Activated T-cell treated with anti-CD3 and anti-CD28 coated beads, Interleukin-2, amount 50 U/mL, for 1 hour (primary cell): Measurements from ENCODE around the gene NFATC2.
"Not testable (repeated sequence)": the region's sequence is repeated elsewhere in the genome, so short reads cannot be mapped to it uniquely, and the experiment has no call there.

Experiments used
- DNase-seq: peaks from one replicate; pipeline ENCODE4 v3.0.0-alpha.2; 2020

Gene NFATC2

GRCh38 chr20:51468636-51469035, 73.9 kb downstream of the NFATC2 start:
- no peak for DNase-seq

- DNase-seq, result no peak
These were observed 74.4 kb downstream of the NFATC2 start for GRCh38 chr20:51467956-51468626.

GRCh38 chr20:51463998-51464397, 78.5 kb downstream of the NFATC2 start:
- DNase-seq, result no peak

GRCh38 chr20:51463560-51463959, 79.0 kb downstream of the NFATC2 start:
- no peak for DNase-seq

GRCh38 chr20:51462566-51463276, 79.8 kb downstream of the NFATC2 start:
- no peak for DNase-seq

- DNase-seq, result not testable (repeated sequence)
These were observed 80.7 kb downstream of the NFATC2 start for GRCh38 chr20:51461846-51462245.

GRCh38 chr20:51461306-51461705, 81.2 kb downstream of the NFATC2 start:
- DNase-seq, result no peak

- no peak for DNase-seq
These were observed 81.8 kb downstream of the NFATC2 start for GRCh38 chr20:51460569-51461265.

- no peak for DNase-seq
These were observed 82.4 kb downstream of the NFATC2 start for GRCh38 chr20:51460163-51460562.

- DNase-seq, result no peak
These were observed 83.6 kb downstream of the NFATC2 start for GRCh38 chr20:51458751-51459439.

- no peak for DNase-seq
These were observed 85.0 kb downstream of the NFATC2 start for GRCh38 chr20:51457533-51457932.

- no peak for DNase-seq
These were observed 85.7 kb downstream of the NFATC2 start for GRCh38 chr20:51456511-51457509.

- DNase-seq, result no peak
These were observed 88.2 kb downstream of the NFATC2 start for GRCh38 chr20:51454250-51454865.

- DNase-seq, result no peak
These were observed 89.7 kb downstream of the NFATC2 start for GRCh38 chr20:51452734-51453365.

- DNase-seq, result no peak
These were observed 90.4 kb downstream of the NFATC2 start for GRCh38 chr20:51452091-51452613.

GRCh38 chr20:51451484-51451883, 91.0 kb downstream of the NFATC2 start:
- DNase-seq, result no peak

GRCh38 chr20:51450984-51451383, 91.5 kb downstream of the NFATC2 start:
- DNase-seq, result no peak

- no peak for DNase-seq
These were observed 92.3 kb downstream of the NFATC2 start for GRCh38 chr20:51450221-51450712.

- no peak for DNase-seq
These were observed 92.9 kb downstream of the NFATC2 start for GRCh38 chr20:51449498-51450220.

- DNase-seq, result no peak
These were observed 94.8 kb downstream of the NFATC2 start for GRCh38 chr20:51447765-51448148.
